Large intestine (tissue), 1 donor: ENCODE results near the gene POGLUT3. TPM values are rescaled to one million over a fixed set of nuclear protein-coding genes. Genes with fewer than 3 reads are reported as not detected.

ENCODE experiments used
- polyA plus RNA-seq: library from polyadenylated mRNA; unstranded; fragments of 120-200 nt; gene quantifications from one replicate; pipeline ENCODE4 v1.2.1, GENCODE V29; 2013

Gene POGLUT3
- polyA plus RNA-seq, 1 donor, result 22.7 TPM

Other genes starting within 250 kb of the POGLUT3 start
- gene C11orf65, start 30.9 kb downstream of the POGLUT3 start, polyA plus RNA-seq, result 1.1 TPM
- gene EXPH5, start 95.4 kb upstream of the POGLUT3 start, polyA plus RNA-seq, result 1.1 TPM
- gene DDX10, start 166.7 kb upstream of the POGLUT3 start, polyA plus RNA-seq, result 17.8 TPM